ENCODE results near the gene TMC7. TPM values are rescaled to one million over a fixed set of nuclear protein-coding genes. Genes with fewer than 3 reads are reported as not detected.

The TMC7 gene
- polyA plus RNA-seq, 1 experiment: 0.40 TPM

GRCh38 chr16:19104607-19105006 lies 120.9 kb downstream of the TMC7 start:
- no peaks in the 10 kb centered on the region for H3K27me3 ChIP-seq (ENCODE audit: control insufficient read depth, insufficient read depth, low read length)
- no peak for DNase-seq (ENCODE audit: low read depth)
- H3K36me3 ChIP-seq (ENCODE audit: control insufficient read depth, insufficient read depth, low read length): no peaks in the 10 kb centered on the region
- ChIA-PET POLR2A (no interaction called here), CTCF (interaction anchor here (0.8 kb wide), 1 partner anchor 9 kb away, joined by 3 read pairs; the partner anchor contains the start of gene ITPRIPL2)
- no peak overlapping the region for H3K4me3 ChIP-seq (ENCODE audit: low read depth, low read length)
- TF ChIP-seq CTCF (IDR thresholded peaks at IDR 0.05; ENCODE audit: insufficient read depth, low read depth, low read length): no peak

GRCh38 chr16:19105131-19105530 lies 121.4 kb downstream of the TMC7 start:
- CTCF ChIA-PET: no interaction called here
- POLR2A ChIA-PET: no interaction called here

GRCh38 chr16:19105891-19106624 lies 122.3 kb downstream of the TMC7 start:
- POLR2A ChIA-PET: no interaction called here
- no peak for DNase-seq (ENCODE audit: low read depth)
- CTCF ChIA-PET: interaction anchor here (0.6 to 1.4 kb wide), 4 partner anchors 11 to 20 kb away, joined by 3 to 5 read pairs (median 3); no protein-coding TSS in a partner anchor
- Histone ChIP-seq H3K4me3 (ENCODE audit: low read depth, low read length) (no peak overlapping the region), H3K36me3 (ENCODE audit: control insufficient read depth, insufficient read depth, low read length) (no peaks in the 10 kb centered on the region), H3K27me3 (ENCODE audit: control insufficient read depth, insufficient read depth, low read length) (no peaks in the 10 kb centered on the region)
- no peak for TF ChIP-seq CTCF (IDR thresholded peaks at IDR 0.05; ENCODE audit: insufficient read depth, low read depth, low read length)

More at GRCh38 chr16:19105131-19105530, 121.4 kb downstream of the TMC7 start:
- no peaks in the 10 kb centered on the region for H3K36me3 ChIP-seq (ENCODE audit: control insufficient read depth, insufficient read depth, low read length)
- no peak for DNase-seq (ENCODE audit: low read depth)
- no peaks in the 10 kb centered on the region for H3K27me3 ChIP-seq (ENCODE audit: control insufficient read depth, insufficient read depth, low read length)
- H3K4me3 ChIP-seq (ENCODE audit: low read depth, low read length): no peak overlapping the region
- no peak for TF ChIP-seq CTCF (IDR thresholded peaks at IDR 0.05; ENCODE audit: insufficient read depth, low read depth, low read length)

- DNase-seq (ENCODE audit: low read depth): no peak
- Histone ChIP-seq H3K36me3 (ENCODE audit: control insufficient read depth, insufficient read depth, low read length) (no peaks in the 10 kb centered on the region), H3K4me3 (ENCODE audit: low read depth, low read length) (no peak overlapping the region), H3K27me3 (ENCODE audit: control insufficient read depth, insufficient read depth, low read length) (no peaks in the 10 kb centered on the region)
- CTCF ChIA-PET: interaction anchor here (0.6 to 1.4 kb wide), 4 partner anchors 11 to 21 kb away, joined by 3 to 5 read pairs (median 3); no protein-coding TSS in a partner anchor
- TF ChIP-seq CTCF (IDR thresholded peaks at IDR 0.05; ENCODE audit: insufficient read depth, low read depth, low read length): no peak
- POLR2A ChIA-PET: no interaction called here
Observed at GRCh38 chr16:19106625-19107020, 122.9 kb downstream of the TMC7 start.

GRCh38 chr16:19108409-19109287 lies 124.9 kb downstream of the TMC7 start:
- Histone ChIP-seq H3K36me3 (ENCODE audit: control insufficient read depth, insufficient read depth, low read length) (no peaks in the 10 kb centered on the region), H3K27me3 (ENCODE audit: control insufficient read depth, insufficient read depth, low read length) (no peaks in the 10 kb centered on the region), H3K4me3 (ENCODE audit: low read depth, low read length) (no peak overlapping the region)
- TF ChIP-seq CTCF (IDR thresholded peaks at IDR 0.05; ENCODE audit: insufficient read depth, low read depth, low read length): no peak
- POLR2A ChIA-PET: no interaction called here
- CTCF ChIA-PET: interaction anchor here (1.2 kb wide), 2 partner anchors 9 to 30 kb away, joined by 3 read pairs; no protein-coding TSS in a partner anchor
- DNase-seq (ENCODE audit: low read depth): no peak

Data from BJ (cell line).